GM21526 (cell line): ENCODE results near the gene NR3C2.
"Not testable (repeated sequence)": the region's sequence is repeated elsewhere in the genome, so short reads cannot be mapped to it uniquely, and the experiment has no call there.

Experiments used
- ATAC-seq: cut with Tn5 transposase; IDR thresholded peaks from one replicate; pipeline ENCODE4 v1.9.1; 2021; ENCODE audit warnings: moderate library complexity; ENCODE audit not compliant: unreplicated experiment, low FRiP score

Gene NR3C2

GRCh38 chr4:148227147-148227546 is 215.1 kb downstream of the NR3C2 start:
- no peak for ATAC-seq

- ATAC-seq, result no peak
These were observed 215.9 kb downstream of the NR3C2 start for GRCh38 chr4:148226341-148226740.

- no peak for ATAC-seq
These were observed 216.6 kb downstream of the NR3C2 start for GRCh38 chr4:148225639-148226038.

GRCh38 chr4:148224476-148224875 is 217.7 kb downstream of the NR3C2 start:
- no peak for ATAC-seq

- no peak for ATAC-seq
These were observed 219.1 kb downstream of the NR3C2 start for GRCh38 chr4:148222991-148223660.

- ATAC-seq, result peak; percentile 96
These were observed 225.1 kb downstream of the NR3C2 start for GRCh38 chr4:148216866-148217814.

GRCh38 chr4:148216321-148216720 is 225.9 kb downstream of the NR3C2 start:
- no peak for ATAC-seq

- no peak for ATAC-seq
These were observed 227.0 kb downstream of the NR3C2 start for GRCh38 chr4:148215202-148215601.

GRCh38 chr4:148214529-148215166 is 227.6 kb downstream of the NR3C2 start:
- ATAC-seq, result no peak

- no peak for ATAC-seq
These were observed 230.7 kb downstream of the NR3C2 start for GRCh38 chr4:148211533-148211932.

- no peak for ATAC-seq
These were observed 231.6 kb downstream of the NR3C2 start for GRCh38 chr4:148210661-148211060.

GRCh38 chr4:148207068-148207467 is 235.1 kb downstream of the NR3C2 start:
- no peak for ATAC-seq

- no peak for ATAC-seq
These were observed 236.7 kb downstream of the NR3C2 start for GRCh38 chr4:148205476-148205875.

- no peak for ATAC-seq
These were observed 237.3 kb downstream of the NR3C2 start for GRCh38 chr4:148204892-148205291.

GRCh38 chr4:148204171-148204570 is 238.0 kb downstream of the NR3C2 start:
- ATAC-seq, result no peak

GRCh38 chr4:148203056-148203898 is 238.9 kb downstream of the NR3C2 start:
- no peak for ATAC-seq

- no peak for ATAC-seq
These were observed 241.3 kb downstream of the NR3C2 start for GRCh38 chr4:148200960-148201359.

- ATAC-seq, result no peak
These were observed 246.1 kb downstream of the NR3C2 start for GRCh38 chr4:148196164-148196563.

- no peak for ATAC-seq
These were observed 249.7 kb downstream of the NR3C2 start for GRCh38 chr4:148192526-148192925.

- not testable (repeated sequence) for ATAC-seq
These were observed 254.6 kb downstream of the NR3C2 start for GRCh38 chr4:148187454-148188222.
